Uterus (tissue), 2 donors: ENCODE measurements around the gene RUNX1.

Experiments
- CTCF ChIP-seq, 4 experiments: fragments of 200-600 bp in 2 of 4; fragments of 450-650 bp in 2 of 4; sonication (generic) in 2 of 4; IDR thresholded peaks; one replicate each; pipeline ENCODE4 v1.5.1; 2016 to 2019; ENCODE audit warnings: antibody characterized with exemption in 4 of 4, mild to moderate bottlenecking in 2 of 4, moderate library complexity in 1 of 4
- POLR2A ChIP-seq, 2 donors: fragments of 450-650 bp; IDR thresholded peaks; one replicate each; pipeline ENCODE4 v1.6.1; 2016; ENCODE audit warnings: antibody characterized with exemption in 2 of 2, mild to moderate bottlenecking in 1 of 2, moderate library complexity in 1 of 2

GRCh38 chr21:34815831-34816705, 233.0 kb downstream of the RUNX1 start:
- no peak for TF ChIP-seq CTCF (IDR thresholded peaks at IDR 0.05)
- TF ChIP-seq POLR2A (IDR thresholded peaks at IDR 0.05), result no peak
